ENCODE measurements around the gene PROCR.
"Not testable (repeated sequence)": the region's sequence is repeated elsewhere in the genome, so short reads cannot be mapped to it uniquely, and the experiment has no call there.

Gene PROCR

DNA sequence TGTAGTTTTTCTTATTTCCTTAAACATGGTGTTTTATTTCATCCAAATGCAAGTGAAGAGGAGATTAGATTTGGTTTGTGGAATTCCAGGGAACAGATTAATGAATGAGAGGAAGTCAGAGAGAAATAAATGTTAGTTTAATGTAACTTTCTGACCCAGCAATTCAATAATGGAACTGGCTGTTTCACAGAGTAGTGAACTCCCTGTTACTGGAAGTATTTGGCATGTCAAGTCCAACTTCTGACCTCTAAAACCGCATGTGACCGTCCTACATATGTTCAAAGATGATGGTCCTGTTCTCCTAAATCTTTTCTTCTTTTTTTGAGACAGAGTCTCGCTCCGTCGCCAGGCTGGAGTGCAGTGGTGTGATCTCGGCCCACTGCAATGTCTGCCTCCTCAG lies 18.7 kb downstream of the PROCR start:
- Histone ChIP-seq H3K79me2 (ENCODE audit: control insufficient read depth, low read length) (no peaks in the 10 kb centered on the region), H3K4me1 (ENCODE audit: control insufficient read depth, low read length) (no peaks in the 10 kb centered on the region), H3K9me3 (ENCODE audit: control insufficient read depth, insufficient read depth, low read length) (no peaks in the 10 kb centered on the region), H3K27ac (ENCODE audit: low read depth, low read length) (no peak overlapping the region), H3K27me3 (ENCODE audit: control insufficient read depth, low read length) (peaks cover 8% of the 10 kb centered on the region), H3K4me2 (ENCODE audit: low read length) (no peak overlapping the region), H3K4me3 (ENCODE audit: low read length) (no peak overlapping the region), H3K36me3 (ENCODE audit: control insufficient read depth, low read length) (no peaks in the 10 kb centered on the region), H4K20me1 (ENCODE audit: control insufficient read depth, insufficient read depth, low read depth, low read length) (no peaks in the 10 kb centered on the region), H3F3A (ENCODE audit: control insufficient read depth, insufficient read depth) (no peaks in the 10 kb centered on the region), H3K9me2 (replicated peaks; ENCODE audit: control insufficient read depth, low read length) (no peaks in the 10 kb centered on the region)
- TF ChIP-seq EZH2phosphoT487 (IDR thresholded peaks at IDR 0.05; ENCODE audit: borderline replicate concordance, low read length) = no peak
- TF ChIP-seq, protein P1, sequence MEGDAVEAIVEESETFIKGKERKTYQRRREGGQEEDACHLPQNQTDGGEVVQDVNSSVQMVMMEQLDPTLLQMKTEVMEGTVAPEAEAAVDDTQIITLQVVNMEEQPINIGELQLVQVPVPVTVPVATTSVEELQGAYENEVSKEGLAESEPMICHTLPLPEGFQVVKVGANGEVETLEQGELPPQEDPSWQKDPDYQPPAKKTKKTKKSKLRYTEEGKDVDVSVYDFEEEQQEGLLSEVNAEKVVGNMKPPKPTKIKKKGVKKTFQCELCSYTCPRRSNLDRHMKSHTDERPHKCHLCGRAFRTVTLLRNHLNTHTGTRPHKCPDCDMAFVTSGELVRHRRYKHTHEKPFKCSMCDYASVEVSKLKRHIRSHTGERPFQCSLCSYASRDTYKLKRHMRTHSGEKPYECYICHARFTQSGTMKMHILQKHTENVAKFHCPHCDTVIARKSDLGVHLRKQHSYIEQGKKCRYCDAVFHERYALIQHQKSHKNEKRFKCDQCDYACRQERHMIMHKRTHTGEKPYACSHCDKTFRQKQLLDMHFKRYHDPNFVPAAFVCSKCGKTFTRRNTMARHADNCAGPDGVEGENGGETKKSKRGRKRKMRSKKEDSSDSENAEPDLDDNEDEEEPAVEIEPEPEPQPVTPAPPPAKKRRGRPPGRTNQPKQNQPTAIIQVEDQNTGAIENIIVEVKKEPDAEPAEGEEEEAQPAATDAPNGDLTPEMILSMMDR (IDR thresholded peaks at IDR 0.05; ENCODE audit: low read depth, low read length, poor library complexity, severe bottlenecking) = no peak

DNA sequence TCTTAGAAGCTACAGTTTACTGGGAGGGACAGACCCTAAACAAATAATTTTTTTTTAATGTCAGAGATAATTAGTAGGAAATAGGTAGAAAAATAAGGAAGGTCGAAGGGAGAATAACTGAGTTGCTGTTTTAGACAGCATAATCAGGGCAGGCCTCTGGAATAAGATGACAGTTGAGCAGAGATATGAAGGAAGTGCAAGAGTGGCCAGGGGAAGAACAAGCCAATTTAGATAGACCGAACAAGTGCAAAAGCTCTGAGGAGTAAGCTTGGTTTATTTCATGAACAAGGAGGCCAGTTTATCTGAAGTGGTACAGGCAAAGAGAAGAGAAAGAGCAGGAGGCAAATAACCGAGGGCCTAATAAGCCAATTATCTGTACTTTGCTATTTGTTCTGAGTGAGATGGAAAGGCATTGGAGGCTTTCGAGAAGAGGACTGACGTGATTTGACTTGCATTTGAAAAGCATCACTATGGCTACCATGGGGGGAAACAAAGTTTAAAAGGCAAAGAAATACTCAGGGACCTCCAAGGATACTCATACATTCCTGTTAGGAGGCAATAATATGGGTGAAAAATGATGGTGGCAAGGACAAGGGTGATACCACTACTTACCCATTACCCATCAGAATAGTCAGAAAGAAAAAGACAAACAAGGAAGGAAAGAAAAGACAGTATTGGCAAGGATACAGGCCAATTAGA lies 19.7 kb downstream of the PROCR start:
- H3K4me2 ChIP-seq (ENCODE audit: low read length) = no peak overlapping the region
- H4K20me1 ChIP-seq (ENCODE audit: control insufficient read depth, insufficient read depth, low read depth, low read length) = no peaks in the 10 kb centered on the region

DNA sequence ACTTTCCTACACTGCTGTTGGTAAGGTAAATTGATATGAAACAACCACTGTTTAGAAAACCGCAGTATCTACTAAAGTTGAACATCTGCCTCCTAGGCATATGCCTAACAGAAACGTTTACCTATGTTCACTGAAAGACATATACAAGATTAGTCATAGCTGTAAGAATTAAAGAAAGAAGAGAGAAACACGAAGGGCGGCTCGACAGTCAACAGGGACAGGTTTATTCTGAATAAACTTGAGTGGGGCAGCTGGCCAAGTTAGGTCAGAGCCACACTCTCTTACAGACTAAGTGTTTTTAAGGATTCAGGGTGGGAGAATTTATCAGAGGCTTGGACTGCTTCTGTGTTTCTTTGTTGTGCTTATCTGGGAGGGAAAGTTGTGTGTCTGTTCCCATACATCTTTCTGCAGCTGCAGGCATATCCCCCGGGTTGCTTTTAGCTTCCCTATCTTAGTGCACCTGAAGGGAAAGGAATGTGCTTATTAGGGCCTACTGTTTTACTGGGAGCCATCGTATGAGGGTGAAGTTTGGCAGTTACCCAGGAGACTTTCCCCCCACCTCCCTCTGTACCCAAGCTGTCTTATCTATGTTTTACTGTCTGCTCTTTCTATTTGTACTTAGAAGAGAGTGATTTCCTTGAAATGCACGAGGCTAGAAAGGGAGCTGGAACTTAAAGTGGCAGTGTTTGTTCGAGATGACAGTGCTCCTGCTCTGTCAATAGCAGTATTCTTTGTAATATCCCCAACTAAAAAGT lies 20.4 kb downstream of the PROCR start:
- Histone ChIP-seq H3K36me3 (ENCODE audit: control insufficient read depth, low read length) (no peaks in the 10 kb centered on the region), H3K79me2 (ENCODE audit: control insufficient read depth, low read length) (no peaks in the 10 kb centered on the region), H3K27ac (ENCODE audit: low read depth, low read length) (no peak overlapping the region), H4K20me1 (ENCODE audit: control insufficient read depth, insufficient read depth, low read depth, low read length) (no peaks in the 10 kb centered on the region), H3F3A (ENCODE audit: control insufficient read depth, insufficient read depth) (no peaks in the 10 kb centered on the region), H3K4me3 (ENCODE audit: low read length) (no peak overlapping the region), H3K4me2 (ENCODE audit: low read length) (no peak overlapping the region), H3K9me2 (replicated peaks; ENCODE audit: control insufficient read depth, low read length) (no peaks in the 10 kb centered on the region), H3K27me3 (ENCODE audit: control insufficient read depth, low read length) (peaks cover 8% of the 10 kb centered on the region), H3K9me3 (ENCODE audit: control insufficient read depth, insufficient read depth, low read length) (peaks cover 6% of the 10 kb centered on the region; the same call in 1 of the 2 replicates), H3K4me1 (ENCODE audit: control insufficient read depth, low read length) (no peaks in the 10 kb centered on the region)
- TF ChIP-seq, protein P1 (IDR thresholded peaks at IDR 0.05; ENCODE audit: low read depth, low read length, poor library complexity, severe bottlenecking) = no peak
- TF ChIP-seq EZH2phosphoT487 (IDR thresholded peaks at IDR 0.05; ENCODE audit: borderline replicate concordance, low read length) = no peak

More for the DNA sequence above, 19.7 kb downstream of the PROCR start:
- H3K4me3 ChIP-seq (ENCODE audit: low read length) = no peak overlapping the region
- no peaks in the 10 kb centered on the region for H3K36me3 ChIP-seq (ENCODE audit: control insufficient read depth, low read length)
- no peaks in the 10 kb centered on the region for H3K79me2 ChIP-seq (ENCODE audit: control insufficient read depth, low read length)
- H3K27me3 ChIP-seq (ENCODE audit: control insufficient read depth, low read length) = peaks cover 8% of the 10 kb centered on the region
- H3K9me3 ChIP-seq (ENCODE audit: control insufficient read depth, insufficient read depth, low read length) = peaks cover 4% of the 10 kb centered on the region; the same call in 1 of the 2 replicates
- TF ChIP-seq, protein P1 (IDR thresholded peaks at IDR 0.05; ENCODE audit: low read depth, low read length, poor library complexity, severe bottlenecking) = no peak
- TF ChIP-seq EZH2phosphoT487 (IDR thresholded peaks at IDR 0.05; ENCODE audit: borderline replicate concordance, low read length) = no peak
- H3K27ac ChIP-seq (ENCODE audit: low read depth, low read length) = no peak overlapping the region
- H3K9me2 ChIP-seq (replicated peaks; ENCODE audit: control insufficient read depth, low read length) = no peaks in the 10 kb centered on the region
- no peaks in the 10 kb centered on the region for H3K4me1 ChIP-seq (ENCODE audit: control insufficient read depth, low read length)
- H3F3A ChIP-seq (ENCODE audit: control insufficient read depth, insufficient read depth) = no peaks in the 10 kb centered on the region

DNA sequence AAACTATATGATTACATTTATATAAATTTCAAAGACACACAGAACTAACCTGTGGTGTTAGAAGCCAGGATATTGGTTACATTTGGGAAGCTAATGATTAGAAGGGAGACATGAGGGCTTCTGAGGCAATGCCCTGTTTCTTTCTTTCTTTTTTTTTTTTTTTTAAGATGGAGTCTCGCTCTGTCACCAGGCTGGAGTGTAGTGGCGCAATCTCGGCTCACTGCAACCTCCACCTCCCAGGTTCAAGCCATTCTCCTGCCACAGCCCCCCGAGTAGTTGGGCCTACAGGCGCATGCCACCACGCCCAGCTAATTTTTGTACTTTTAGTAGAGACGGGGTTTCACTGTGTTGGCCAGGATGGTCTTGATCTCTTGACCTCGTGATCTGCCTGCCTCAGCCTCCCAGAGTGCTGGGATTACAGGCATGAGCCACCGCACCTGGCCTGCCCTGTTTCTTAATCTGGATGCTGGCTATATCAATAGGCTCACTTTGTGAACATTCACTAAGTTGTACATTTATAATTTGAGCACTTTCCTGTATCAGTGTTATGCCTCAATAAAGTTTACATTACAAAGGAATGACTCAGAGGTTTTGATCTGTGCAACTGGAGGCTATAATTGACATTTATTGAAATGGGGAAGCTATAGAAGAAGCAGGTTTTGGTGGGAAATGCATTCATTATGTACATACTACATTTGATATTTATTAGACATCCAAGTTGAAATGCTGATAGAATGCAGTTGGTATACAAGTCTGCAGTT lies 21.3 kb downstream of the PROCR start:
- H3K27ac ChIP-seq (ENCODE audit: low read depth, low read length); H3K9me3 ChIP-seq (ENCODE audit: control insufficient read depth, insufficient read depth, low read length); H3F3A ChIP-seq (ENCODE audit: control insufficient read depth, insufficient read depth); H3K79me2 ChIP-seq (ENCODE audit: control insufficient read depth, low read length); H3K36me3 ChIP-seq (ENCODE audit: control insufficient read depth, low read length); H3K4me2 ChIP-seq (ENCODE audit: low read length); H4K20me1 ChIP-seq (ENCODE audit: control insufficient read depth, insufficient read depth, low read depth, low read length); H3K9me2 ChIP-seq (replicated peaks; ENCODE audit: control insufficient read depth, low read length); H3K4me3 ChIP-seq (ENCODE audit: low read length); H3K27me3 ChIP-seq (ENCODE audit: control insufficient read depth, low read length); H3K4me1 ChIP-seq (ENCODE audit: control insufficient read depth, low read length): not testable (repeated sequence)
